Activated CD4-positive, alpha-beta T cell treated with anti-CD3 and anti-CD28 coated beads, Interleukin-2, amount 50 U/mL, for 48 hours (primary cell): ENCODE results near the gene PAGE3.

Experiments used
- DNase-seq, 2 experiments: peaks; one replicate each; pipeline ENCODE4 v3.0.0-alpha.2; 2020

The PAGE3 gene

GRCh38 chrX:55264816-55265215 lies at the start of gene PAGE3:
Gene PAGE3 (minus strand): TSS chrX:55264916. CDS start chrX:55263903, 1,013 bp downstream.
- no peak for DNase-seq

- no peak for DNase-seq
Observed at GRCh38 chrX:55312655-55313054, 47.9 kb upstream of the PAGE3 start.

GRCh38 chrX:55290963-55291362 lies 26.2 kb upstream of the PAGE3 start:
- no peak for DNase-seq

GRCh38 chrX:55279832-55280231 lies 15.1 kb upstream of the PAGE3 start:
- DNase-seq: no peak

GRCh38 chrX:55260806-55261205 lies 3.9 kb downstream of the PAGE3 start:
- no peak for DNase-seq

- no peak for DNase-seq
Observed at GRCh38 chrX:55253528-55253927, 11.2 kb downstream of the PAGE3 start.

- DNase-seq: no peak
Observed at GRCh38 chrX:55240788-55241340, 23.9 kb downstream of the PAGE3 start.

GRCh38 chrX:55220119-55220794 lies 44.5 kb downstream of the PAGE3 start, which contains the start of gene PAGE5:
Gene PAGE5 (plus strand): TSS chrX:55220346. CDS start chrX:55221383, 1,037 bp downstream.
- DNase-seq: no peak

GRCh38 chrX:55213381-55213780 lies 51.3 kb downstream of the PAGE3 start:
- no peak for DNase-seq

GRCh38 chrX:55210931-55211677 lies 53.6 kb downstream of the PAGE3 start:
- no peak for DNase-seq
